IPS-NIHi11 (cell line): ENCODE data around the gene ING2.
A peak's percentile ranks its signal among the peaks of the same experiment; 100 is the strongest.
"Not testable (repeated sequence)": the region's sequence is repeated elsewhere in the genome, so short reads cannot be mapped to it uniquely, and the experiment has no call there.

Experiments used
- DNase-seq: peaks from one replicate; pipeline ENCODE4 v3.0.0; 2012; ENCODE audit warnings: mixed read lengths, low spot score

Gene ING2, protein sequence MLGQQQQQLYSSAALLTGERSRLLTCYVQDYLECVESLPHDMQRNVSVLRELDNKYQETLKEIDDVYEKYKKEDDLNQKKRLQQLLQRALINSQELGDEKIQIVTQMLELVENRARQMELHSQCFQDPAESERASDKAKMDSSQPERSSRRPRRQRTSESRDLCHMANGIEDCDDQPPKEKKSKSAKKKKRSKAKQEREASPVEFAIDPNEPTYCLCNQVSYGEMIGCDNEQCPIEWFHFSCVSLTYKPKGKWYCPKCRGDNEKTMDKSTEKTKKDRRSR

DNA sequence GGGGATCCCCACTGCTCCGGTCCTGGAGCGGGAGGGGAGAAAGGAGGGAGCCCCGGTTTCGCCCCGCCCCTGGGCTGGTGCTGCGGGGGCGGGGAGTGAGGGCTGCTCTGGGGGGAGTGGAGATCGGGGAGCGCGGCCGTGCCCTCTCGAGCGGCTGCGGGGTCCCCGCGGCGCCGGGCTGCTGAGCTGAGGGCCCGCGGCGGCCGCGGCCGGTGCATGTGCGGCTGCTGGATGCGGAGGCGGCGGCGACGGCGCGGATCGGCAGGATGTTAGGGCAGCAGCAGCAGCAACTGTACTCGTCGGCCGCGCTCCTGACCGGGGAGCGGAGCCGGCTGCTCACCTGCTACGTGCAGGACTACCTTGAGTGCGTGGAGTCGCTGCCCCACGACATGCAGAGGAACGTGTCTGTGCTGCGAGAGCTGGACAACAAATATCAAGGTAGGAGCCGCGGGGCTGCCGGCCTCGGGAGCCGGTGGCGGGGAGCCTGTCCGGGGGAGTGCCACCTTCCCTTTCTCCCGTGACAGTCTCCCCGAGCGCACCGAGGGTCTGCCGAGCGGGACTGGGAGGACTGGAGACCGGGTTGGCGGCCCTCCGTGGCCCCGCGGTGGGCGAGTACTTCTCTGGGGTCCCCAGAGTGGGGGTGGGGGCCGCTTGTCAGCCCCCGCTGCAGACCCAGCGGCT is at the start of gene ING2:
TSS of gene ING2 (plus strand) at position 129 of the 681 bp plus-strand sequence. CDS start at position 267, 138 bp downstream.
- DNase-seq, result peak; percentile 81

DNA sequence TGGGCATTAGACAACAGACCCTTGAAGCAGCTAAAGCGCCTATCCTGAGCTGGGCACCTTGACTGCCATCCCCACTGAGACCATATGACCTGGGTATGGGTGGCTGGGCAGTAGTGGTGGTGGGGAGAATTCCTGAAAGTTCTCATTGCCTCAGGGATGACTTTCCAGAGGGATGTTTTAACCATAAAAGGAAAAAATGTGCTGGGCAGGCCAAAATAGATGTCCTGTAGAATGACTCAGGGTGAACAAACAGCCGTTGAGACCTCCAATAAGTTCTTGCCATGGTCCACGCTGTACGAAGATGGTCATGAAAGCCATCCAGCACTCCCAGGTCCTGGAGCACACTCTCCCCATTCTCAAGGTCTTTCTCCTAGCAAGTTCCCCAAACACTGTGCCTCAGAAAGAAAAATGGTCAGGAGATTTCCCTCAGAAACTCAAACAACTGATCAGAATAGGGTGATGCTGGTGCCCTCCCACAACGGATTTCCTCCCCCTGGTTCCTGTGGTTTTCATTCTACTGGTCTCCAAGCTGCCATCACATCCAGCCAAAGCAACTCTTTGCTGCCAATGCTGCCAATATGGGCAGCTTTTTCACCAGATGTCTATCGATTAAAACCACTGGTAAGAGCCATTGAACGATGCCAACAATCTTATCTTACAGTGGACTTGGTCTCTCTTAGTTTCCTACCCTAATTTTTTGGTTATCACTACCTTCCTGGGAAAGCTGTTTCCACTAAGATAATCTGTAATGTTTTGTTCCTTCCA is 49.2 kb upstream of the ING2 start:
- DNase-seq, result no peak

DNA sequence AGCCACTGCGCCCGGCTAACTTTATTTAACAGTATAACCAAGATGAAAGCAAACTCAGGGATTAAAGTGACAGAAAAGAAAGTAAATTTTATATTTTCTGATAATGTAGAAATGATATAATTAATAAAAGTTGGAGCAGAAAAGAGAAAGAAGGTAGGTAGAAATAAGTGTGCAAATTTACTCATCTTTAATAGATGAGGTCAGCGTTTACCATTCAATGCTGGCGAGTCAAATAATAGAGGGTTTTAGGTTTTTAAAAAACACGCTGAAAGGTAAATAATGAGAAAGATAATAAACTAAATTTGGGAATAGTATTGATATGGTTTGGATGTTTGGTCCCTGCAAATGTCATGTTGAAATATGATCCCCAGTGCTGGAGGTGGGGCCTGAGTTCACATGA is 46.9 kb upstream of the ING2 start:
- no peak for DNase-seq

DNA sequence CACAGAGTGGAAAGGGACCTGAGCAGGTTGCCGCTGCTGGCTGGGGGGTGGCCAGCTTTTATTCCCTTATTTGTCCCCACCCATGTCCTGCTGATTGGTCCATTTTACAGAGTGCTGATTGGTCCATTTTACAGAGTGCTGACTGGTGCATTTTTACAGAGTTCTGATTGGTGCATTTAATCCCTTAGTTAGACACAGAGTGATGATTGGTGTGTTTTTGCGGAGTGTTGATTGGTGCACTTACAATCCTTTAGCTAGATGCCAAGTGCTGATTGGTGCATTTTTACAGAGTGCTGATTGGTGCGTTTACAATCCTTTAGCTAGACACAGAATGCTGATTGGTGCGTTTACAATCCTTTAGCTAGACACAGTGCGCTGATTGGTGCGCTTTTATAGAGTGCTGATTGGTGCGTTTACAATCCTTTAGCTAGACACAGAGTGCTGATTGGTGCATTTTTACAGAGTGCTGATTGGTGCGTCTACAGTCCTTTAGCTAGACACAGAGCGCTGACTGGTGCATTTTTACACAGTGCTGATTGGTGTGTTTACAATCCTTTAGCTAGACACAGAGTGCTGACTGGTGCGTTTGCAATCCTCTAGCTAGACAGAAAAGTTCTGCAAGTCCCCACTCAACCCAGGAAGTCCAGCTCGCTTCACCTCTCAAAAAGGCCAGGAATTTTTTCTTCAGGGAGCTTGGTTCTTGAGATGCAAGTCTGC is 40.8 kb upstream of the ING2 start:
- DNase-seq, result not testable (repeated sequence)

DNA sequence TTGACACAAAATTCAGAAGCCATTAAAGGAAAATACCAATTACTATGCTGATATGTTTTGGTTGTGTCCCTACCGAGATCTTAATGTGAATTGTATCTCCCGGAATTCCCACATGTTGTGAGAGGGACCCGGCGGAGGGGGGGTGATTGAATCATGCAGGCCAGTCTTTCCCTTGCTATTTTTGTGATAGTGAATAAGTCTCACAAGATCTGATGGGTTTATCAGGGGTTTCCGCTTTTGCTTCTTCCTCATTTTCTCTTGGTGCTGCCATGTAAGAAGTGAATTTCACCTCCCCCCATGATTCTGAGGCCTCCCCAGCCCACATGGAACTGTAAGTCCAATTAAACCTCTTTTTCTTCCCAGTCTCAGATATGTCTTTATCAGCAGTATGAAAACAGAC is 39.0 kb upstream of the ING2 start:
- DNase-seq, result not testable (repeated sequence)

DNA sequence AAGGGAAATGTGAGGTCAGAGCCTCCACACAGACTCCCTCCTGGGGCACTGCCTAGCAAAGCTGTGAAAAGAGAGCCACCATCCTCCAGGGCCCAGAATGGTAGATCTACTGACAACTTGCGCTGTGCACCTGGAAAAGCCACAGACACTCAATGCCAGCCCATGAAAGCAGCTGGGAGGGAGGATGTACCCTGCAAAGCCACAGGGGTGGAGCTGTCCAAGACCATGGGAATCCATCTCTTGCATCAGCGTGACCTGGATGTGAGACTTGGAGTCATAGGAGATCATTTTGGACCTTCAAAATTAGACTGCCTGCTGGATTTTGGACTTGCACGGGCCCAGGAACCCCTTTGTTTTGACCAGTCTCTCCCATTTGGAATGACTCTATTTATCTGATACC is 37.6 kb upstream of the ING2 start:
- DNase-seq, result no peak

DNA sequence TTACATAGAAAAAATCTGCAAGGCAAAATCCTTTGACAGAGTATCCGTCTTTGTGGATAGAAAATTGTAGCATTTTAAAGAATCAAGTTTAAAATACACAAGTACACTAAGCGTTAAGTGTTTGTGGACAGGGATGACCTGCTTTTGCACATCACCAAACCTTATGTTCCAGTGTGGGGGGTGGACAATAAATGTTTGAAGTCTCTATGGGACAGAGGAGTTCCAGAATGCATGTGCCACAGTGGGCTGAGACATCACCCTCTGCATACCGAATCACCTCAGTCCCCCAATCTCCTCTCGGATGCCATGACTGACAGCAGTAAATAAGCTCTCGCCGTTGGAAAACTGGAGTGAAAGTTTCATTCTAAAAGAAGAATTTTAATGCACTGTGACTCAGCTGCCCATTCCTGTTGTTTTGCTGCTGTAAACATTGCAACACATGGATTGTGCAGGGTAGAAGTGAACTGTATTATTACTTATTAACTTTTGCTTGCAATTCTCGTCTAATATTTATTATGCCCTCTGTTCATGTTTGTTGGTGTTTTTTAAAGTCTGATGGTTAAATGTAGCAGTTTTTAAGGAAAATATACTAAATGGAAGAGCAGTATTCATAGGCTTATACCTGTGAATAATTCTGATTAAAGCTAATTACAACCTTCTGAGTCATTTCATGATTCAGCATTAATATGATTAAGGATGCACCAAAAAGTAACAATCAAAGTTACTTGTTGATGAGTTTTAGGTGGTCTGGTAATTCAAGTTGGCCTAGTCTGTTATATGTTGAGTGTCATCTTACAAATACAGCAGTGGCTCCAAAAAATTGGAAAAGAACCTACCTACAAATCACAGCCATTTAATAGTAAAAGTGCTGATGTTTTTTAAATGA is 36.4 kb upstream of the ING2 start:
- DNase-seq, result no peak

DNA sequence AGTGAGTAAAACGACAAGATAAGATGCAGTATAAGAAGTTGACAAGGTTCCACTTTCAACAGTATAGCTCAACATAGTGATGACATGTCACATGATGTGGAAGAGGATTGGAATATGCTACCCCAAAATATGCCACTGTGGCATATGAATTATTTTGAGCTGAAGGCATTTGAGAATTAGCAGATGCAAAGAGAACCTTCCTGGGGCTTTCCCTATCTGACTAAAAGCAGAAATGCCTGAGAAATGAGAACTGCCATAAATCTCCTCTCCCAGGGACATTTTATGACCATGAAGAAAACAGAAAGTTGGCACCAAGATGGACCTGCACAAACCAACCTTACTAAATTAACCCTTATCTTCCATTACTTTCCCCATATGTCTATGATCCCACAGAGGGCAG is 35.6 kb upstream of the ING2 start:
- no peak for DNase-seq

DNA sequence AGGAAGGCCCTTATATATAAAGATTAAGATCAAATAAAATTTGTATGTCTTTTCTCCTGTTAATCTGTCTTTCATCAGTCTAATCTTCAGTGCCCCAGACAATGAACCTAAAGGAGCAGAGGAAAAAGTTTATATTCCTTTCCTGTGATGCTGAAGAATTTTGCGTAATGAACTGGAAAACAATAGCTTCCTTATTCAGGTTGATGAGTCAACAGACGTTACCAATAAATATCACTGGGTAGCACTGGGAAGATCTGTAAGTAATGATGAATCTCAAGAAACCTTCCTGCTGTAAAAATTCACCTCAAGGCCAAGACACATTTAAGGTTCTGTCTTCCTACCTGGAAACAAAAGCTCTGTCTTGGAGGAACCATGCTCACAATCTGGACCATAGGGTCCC is 34.9 kb upstream of the ING2 start:
- no peak for DNase-seq

DNA sequence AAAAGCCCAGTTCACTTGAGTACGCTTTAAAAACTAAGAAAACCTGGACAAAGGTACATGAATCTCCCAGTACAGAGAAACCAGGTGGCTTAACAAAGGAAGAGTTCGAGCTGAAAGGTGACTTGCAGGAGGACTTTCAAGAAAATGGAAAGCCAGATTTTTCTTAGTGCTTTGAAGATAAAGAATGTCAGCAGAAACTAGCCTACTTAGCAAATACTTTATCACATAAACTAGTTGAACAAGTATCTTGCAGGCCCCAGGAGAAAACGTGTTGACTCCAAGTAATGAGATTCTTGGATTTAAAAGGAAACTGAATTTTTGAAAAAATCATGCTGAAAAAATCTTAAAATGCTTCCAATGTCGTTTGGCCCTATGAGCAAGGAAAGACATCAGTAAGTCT is 34.0 kb upstream of the ING2 start:
- DNase-seq, result no peak

DNA sequence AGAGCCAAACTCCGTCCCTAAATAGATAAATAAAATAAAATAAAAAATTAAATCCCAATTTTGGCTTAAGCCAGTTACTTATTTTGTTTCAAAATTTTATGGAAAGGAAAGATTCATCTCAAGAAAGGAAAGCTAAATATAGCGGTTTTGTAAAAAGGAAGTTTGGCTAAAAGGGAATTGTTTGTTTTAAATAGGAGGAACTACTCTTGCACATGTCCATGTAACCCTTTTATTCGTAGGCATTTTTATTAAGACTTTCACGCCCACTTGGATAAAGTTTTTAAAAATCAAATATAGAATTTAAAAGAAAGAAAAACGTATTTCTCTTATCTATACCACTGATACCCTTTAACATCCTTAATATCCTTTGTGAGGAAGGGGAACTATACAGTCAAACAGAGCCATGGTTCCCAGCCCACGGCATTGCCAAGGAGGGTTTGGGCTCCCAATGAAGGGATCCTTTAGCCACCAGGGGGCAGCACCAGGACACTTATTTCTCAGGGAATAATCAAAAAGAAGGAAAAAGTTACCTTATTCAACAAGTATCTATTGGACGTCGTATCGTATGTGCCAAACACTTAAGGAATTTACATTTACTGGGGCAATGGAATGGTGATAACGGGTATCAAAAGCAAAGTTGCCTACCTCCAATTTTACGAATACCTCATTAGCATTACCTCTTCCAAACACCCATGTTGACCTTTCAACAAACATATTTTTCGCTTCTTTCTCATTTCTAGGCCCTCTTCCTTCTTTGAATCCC is 32.7 kb upstream of the ING2 start:
- DNase-seq, result peak; percentile 81

DNA sequence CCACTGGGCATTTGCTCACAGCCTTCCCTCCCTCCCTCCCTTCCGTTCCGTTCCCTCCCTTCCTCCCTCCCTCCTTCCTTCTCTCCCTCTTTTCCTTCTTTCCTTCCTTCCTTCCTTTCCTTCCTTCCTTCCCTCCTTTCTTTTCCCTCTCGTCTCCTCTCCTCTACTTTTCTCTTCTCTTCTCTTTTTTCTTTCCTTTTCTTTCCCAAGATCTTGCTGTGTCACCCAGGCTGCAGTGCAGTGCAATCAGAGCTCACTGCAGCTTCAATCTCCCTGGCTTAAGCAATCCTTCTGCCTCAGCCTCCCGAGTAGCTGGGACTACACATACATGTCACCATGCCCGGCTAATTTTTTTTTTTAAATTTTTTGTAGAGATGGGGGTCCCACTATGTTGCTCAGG is 26.7 kb upstream of the ING2 start:
- DNase-seq, result no peak

DNA sequence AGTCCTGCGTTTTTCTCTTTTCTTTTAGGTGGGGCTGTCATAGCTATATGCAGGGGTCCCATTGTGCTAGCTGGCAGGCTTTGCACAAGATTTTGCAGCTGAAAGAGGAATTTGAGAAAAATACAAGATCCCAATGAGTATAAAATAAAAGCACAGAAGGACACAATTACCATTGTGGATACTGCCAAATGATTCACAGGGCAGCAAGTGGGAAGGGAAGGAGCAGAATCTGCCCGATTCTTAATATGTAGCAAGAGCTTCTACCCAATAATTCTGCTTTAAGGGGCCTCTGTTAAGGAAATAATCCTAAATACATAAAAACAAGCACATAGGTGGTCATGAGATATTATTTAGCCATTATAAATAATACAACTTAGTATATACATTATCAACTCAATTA is 25.9 kb upstream of the ING2 start:
- DNase-seq, result no peak

DNA sequence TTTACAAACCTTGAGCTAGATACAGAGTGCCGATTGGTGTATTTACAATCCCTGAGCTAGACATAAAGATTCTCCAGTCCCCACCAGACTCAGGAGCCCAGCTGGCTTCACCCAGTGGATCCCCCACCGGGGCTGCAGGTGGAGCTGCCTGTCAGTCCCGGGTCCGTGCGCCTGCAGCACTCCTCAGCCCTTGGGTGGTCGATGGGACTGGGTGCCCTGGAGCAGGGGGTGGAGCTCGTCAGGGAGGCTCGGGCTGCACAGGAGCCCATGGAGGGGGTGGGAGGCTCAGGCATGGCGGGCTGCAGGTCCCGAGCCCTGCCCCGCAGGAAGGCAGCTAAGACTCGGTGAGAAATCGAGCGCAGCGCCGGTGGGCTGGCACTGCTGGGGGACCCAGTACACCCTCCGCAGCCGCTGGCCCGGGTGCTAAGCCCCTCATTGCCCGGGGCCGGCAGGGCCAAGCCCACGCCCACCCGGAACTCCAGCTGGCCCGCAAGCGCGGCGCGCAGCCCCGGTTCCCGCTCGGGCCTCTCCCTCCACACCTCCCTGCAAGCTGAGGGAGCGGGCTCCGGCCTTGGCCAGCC is 22.3 kb upstream of the ING2 start:
- not testable (repeated sequence) for DNase-seq

DNA sequence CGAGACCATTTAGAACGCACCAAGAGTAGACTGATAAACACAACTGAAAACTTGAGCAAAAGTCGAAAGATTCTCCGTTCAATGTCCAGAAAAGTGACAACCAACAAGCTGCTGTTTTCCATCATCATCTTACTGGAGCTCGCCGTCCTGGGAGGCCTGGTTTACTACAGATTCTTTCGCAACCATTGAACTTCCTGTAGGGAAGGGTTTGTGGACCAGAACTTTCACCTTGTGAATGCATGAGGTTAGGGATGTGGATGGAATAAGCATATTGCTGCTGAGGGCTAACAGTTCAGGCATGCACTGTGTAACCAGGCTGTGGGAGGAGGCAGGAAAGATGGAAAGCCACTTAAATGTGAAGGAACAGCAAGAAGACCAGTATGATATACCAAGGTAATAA is 20.9 kb upstream of the ING2 start:
- DNase-seq, result no peak

DNA sequence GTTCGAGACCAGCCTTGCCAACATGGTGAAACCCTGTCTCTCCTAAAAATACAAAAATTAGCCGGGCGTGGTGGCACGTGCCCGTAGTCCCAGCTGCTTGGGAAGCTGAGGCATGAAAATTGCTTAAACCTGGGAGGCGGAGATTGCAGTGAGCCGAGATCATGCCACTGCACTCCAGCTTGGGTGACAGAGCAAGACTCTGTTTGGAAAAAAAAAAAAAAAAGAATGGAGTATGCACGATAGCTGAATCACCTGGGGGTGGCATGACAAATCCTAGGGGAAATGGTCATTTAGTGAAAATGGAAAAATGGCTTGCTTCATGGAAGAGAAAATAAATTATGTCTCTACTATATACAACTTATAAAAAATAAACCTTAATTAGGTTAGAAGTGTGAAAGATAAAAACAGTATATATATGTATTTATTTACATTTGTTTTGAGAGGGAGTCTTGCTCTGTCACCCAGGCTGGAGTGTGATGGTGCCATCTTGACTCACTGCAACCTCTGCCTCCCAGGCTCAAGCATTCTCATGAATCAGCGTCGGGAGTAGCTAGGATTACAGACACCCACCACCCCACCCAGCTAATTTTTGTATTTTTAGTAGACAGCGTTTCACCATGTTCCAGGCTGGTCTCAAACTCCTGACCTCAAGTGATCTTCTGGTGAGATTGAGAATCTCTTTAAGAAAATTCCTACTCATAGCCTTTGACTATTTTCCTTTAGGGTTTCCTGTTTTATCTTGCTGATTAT is 19.3 kb upstream of the ING2 start:
- no peak for DNase-seq

DNA sequence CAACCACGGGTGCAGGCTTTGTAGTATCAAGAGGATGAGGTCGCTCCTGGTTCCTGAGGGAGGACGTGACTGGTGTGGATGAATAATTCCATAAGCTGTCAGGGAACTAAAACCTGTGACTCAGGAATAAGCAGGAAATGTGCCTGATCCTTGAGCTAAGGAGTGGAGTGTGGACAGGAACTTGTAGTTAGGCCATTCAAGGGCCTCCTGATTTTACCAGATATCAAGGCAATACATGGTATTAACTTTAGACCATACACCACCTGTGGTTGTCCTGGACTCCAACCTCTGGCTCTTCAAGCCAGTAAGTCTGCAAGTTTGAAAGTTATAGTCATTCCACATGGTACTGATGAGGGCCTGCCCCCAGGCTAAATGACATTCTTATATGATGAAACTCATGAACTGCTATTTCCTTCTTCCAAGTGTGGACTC is 12.1 kb upstream of the ING2 start:
- DNase-seq, result no peak

DNA sequence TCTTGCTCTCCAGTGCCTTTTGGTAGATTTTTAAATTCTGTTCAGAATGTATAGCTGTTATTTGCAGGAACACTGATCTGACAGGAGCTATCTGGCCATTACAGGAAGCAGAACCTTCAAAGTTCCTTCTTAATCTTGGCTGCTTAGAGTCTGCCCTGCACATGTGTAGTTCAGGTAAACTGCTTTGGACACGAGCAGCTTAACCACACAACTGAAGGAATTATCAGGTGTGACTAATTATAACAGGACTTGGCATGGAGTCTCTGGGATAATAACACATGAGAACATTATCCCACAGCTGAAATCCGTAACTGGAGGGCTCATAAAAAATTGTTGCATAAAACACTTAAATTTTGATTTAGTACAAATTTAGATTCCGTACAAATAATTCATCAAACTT is 11.6 kb upstream of the ING2 start:
- no peak for DNase-seq

DNA sequence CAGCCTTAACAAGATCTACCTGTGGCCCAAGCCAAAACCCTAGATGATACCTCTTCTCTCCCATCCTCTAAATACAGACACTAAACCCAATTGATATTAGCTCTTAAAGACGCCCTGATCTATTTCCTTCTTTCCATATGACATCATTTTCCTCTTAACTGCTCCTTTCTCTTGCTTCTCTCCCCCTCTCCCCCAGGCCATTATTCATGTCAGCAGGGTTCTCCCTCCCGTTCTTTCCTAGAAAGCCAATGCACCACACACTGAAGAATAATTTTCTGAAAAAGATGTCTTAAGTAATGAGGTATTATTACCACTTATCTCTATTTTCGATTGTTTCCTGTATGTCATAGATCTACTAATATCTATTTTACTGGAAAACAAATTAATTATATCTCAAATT is 9.7 kb upstream of the ING2 start:
- DNase-seq, result no peak

DNA sequence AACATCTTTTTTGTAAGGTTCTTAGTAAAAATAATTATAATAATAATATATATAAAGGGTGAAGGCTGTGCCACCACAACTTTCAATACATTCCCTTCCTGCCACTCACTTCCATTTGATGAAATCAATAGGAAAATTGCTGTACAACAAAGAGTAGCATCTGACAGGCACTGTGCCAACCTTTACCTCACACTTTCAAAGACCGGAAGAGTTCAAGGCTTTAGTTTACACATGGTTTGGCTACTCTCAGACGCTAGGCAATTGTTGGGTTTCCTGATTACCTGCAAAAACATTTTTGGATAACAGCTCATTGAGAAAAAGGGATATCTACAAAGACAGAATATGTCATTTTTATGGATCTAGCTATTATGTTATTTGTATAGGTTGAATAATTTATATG is 5.5 kb upstream of the ING2 start:
- DNase-seq, result no peak
